Measurements from ENCODE around the gene PFKL. TPM values are rescaled to one million over a fixed set of nuclear protein-coding genes. Genes with fewer than 3 reads are reported as not detected.

Gene PFKL
- total and polyA plus RNA-seq, 2 of the 8 experiments (the other 6 are each of a cell fraction or from before 2014, with no cell fraction given): 80.2 to 82.3 TPM

DNA sequence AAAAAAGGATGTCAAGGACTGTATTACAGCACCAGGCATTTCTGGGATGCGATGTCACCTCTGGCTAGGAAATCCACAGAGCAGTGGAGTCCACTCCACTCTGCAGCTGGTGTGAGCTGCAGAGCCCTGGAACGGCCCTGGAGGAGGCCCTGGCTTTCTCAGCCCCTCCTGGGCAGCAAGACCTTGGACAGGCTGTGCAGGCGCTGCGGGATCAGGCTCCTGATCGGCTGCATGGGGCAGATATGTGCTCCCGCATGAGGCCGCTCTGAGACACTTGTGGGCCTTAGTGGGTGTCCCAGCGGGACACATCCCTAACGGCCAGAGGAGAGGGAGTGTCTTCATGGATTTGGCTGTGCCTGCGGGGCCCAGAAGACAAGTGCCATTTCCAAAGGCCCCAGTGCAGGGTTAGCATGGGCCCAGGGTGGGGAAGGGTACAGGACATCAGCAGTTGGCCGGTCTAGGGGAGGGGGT is 44.3 kb upstream of the PFKL start (continued):
- TF ChIP-seq POLR2A (IDR thresholded peaks at IDR 0.05; ENCODE audit: control extremely low read depth in 1 of 2, low read depth in 2 of 2, low read length in 2 of 2) (no peak), ASH2L (IDR thresholded peaks at IDR 0.05; ENCODE audit: low read length) (no peak), SUZ12 (IDR thresholded peaks at IDR 0.05; ENCODE audit: low read length) (no peak), RNF2 (IDR thresholded peaks at IDR 0.05; ENCODE audit: borderline replicate concordance, low read depth, low read length, missing control alignments, poor library complexity, severe bottlenecking) (no peak)
- TF ChIP-seq, protein P1, sequence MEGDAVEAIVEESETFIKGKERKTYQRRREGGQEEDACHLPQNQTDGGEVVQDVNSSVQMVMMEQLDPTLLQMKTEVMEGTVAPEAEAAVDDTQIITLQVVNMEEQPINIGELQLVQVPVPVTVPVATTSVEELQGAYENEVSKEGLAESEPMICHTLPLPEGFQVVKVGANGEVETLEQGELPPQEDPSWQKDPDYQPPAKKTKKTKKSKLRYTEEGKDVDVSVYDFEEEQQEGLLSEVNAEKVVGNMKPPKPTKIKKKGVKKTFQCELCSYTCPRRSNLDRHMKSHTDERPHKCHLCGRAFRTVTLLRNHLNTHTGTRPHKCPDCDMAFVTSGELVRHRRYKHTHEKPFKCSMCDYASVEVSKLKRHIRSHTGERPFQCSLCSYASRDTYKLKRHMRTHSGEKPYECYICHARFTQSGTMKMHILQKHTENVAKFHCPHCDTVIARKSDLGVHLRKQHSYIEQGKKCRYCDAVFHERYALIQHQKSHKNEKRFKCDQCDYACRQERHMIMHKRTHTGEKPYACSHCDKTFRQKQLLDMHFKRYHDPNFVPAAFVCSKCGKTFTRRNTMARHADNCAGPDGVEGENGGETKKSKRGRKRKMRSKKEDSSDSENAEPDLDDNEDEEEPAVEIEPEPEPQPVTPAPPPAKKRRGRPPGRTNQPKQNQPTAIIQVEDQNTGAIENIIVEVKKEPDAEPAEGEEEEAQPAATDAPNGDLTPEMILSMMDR (IDR thresholded peaks at IDR 0.05; ENCODE audit: control extremely low read depth in 1 of 3, insufficient read depth in 1 of 3, low read depth in 1 of 3, low read length in 3 of 3): no peak

Measured in H1 (cell line).